H1 (cell line): Measurements from ENCODE around the gene ZMYM4. TPM values are rescaled to one million over a fixed set of nuclear protein-coding genes. Genes with fewer than 3 reads are reported as not detected.

Experiments used
- CHD7 ChIP-seq: fragments of 300-600 bp; sonication (generic); IDR thresholded peaks from 2 replicates; pipeline ENCODE4 v1.7.1; 2012; ENCODE audit warnings: low read length, moderate library complexity, mild to moderate bottlenecking, inconsistent platforms; ENCODE audit not compliant: insufficient replicate concordance
- E2F6 ChIP-seq: IDR thresholded peaks from 2 replicates; pipeline ENCODE4 v1.6.1; 2012; ENCODE audit warnings: inconsistent platforms
- EGR1 ChIP-seq: IDR thresholded peaks from 2 replicates; pipeline ENCODE4 v1.6.1; 2011; ENCODE audit warnings: low read depth, low read length, borderline replicate concordance
- KDM5A ChIP-seq: fragments of 200-600 bp; IDR thresholded peaks from 2 replicates; pipeline ENCODE4 v1.7.1; 2012; ENCODE audit warnings: mild to moderate bottlenecking, low read length, inconsistent platforms, mixed read lengths
- polyA plus RNA-seq, 7 experiments: library from polyadenylated mRNA; depleted of rRNA in 3 of 7; stranded (reverse) in 5 of 7; unstranded in 2 of 7; fragments of >200 nt in 5 of 7; fragments of 200-250 nt in 2 of 7; gene quantifications; 1 replicate in 5 of 7; 2 replicates in 1 of 7; 4 replicates in 1 of 7; pipeline versions ENCODE4 v1.2.1 to v1.2.3, GENCODE V29; 2011 to 2013; ENCODE audit warnings: missing spikeins in 2 of 7, mixed read lengths in 2 of 7
- total RNA-seq: library from RNA; stranded (reverse); fragmentation: NEBNext Ultra II Directional; extraction: Animal tissue kit (Norgen Biotek cat#: 25700); gene quantifications from 2 replicates; pipeline ENCODE4 v1.2.1, GENCODE V29; 2021

The ZMYM4 gene
- total and polyA plus RNA-seq, 2 of the 8 experiments (the other 6 are each of a cell fraction or from before 2014, with no cell fraction given) = 16.7 to 81.3 TPM

- TF ChIP-seq CHD7 = no peak
- no peak for TF ChIP-seq EGR1
- TF ChIP-seq E2F6 = no peak
- no peak for TF ChIP-seq KDM5A
Measured at GRCh38 chr1:35280006-35280405, 11.5 kb downstream of the ZMYM4 start (continued).
